Measurements from ENCODE around the gene KHK.

The KHK gene

GRCh38 chr2:27099334-27099955, 12.9 kb downstream of the KHK start:
- Histone ChIP-seq H3K4me1 (ENCODE audit: insufficient read depth, low read length, severe bottlenecking) (peaks cover 11% of the 10 kb centered on the region), H3K9me3 (ENCODE audit: low read length) (no peaks in the 10 kb centered on the region), H2AFZ (ENCODE audit: low read length) (no peak overlapping the region), H3K36me3 (ENCODE audit: insufficient read depth, low read length) (no peaks in the 10 kb centered on the region), H3K4me3 (ENCODE audit: low read depth, low read length, poor library complexity, severe bottlenecking) (no peak overlapping the region), H3K27me3 (ENCODE audit: insufficient read depth, low read length) (no peaks in the 10 kb centered on the region; the same call in 1 of the 2 replicates), H3F3A (ENCODE audit: insufficient read depth, low read length) (no peaks in the 10 kb centered on the region), H3K27ac (ENCODE audit: low read depth, low read length, poor library complexity, severe bottlenecking) (no peak overlapping the region), H4K20me1 (ENCODE audit: insufficient read depth, low read length) (no peaks in the 10 kb centered on the region), H3K9me2 (ENCODE audit: low read depth, low read length) (no peaks in the 10 kb centered on the region), H3K9ac (ENCODE audit: low read length) (no peak overlapping the region), H3K4me2 (ENCODE audit: low read length) (no peak overlapping the region), H3K79me2 (ENCODE audit: insufficient read depth, low read length) (no peaks in the 10 kb centered on the region)
- TF ChIP-seq CTCF (IDR thresholded peaks at IDR 0.05; ENCODE audit: low read length) (no peak), EZH2 (IDR thresholded peaks at IDR 0.05; ENCODE audit: borderline replicate concordance, low read length) (no peak)

GRCh38 chr2:27100036-27100435, 13.5 kb downstream of the KHK start:
- Histone ChIP-seq H3K9ac (ENCODE audit: low read length) (no peak overlapping the region), H3F3A (ENCODE audit: insufficient read depth, low read length) (no peaks in the 10 kb centered on the region), H3K4me2 (ENCODE audit: low read length) (no peak overlapping the region), H3K79me2 (ENCODE audit: insufficient read depth, low read length) (no peaks in the 10 kb centered on the region), H3K4me3 (ENCODE audit: low read depth, low read length, poor library complexity, severe bottlenecking) (no peak overlapping the region), H3K36me3 (ENCODE audit: insufficient read depth, low read length) (no peaks in the 10 kb centered on the region), H3K9me2 (ENCODE audit: low read depth, low read length) (no peaks in the 10 kb centered on the region), H3K9me3 (ENCODE audit: low read length) (no peaks in the 10 kb centered on the region), H4K20me1 (ENCODE audit: insufficient read depth, low read length) (no peaks in the 10 kb centered on the region), H3K27ac (ENCODE audit: low read depth, low read length, poor library complexity, severe bottlenecking) (no peak overlapping the region), H2AFZ (ENCODE audit: low read length) (no peak overlapping the region), H3K4me1 (ENCODE audit: insufficient read depth, low read length, severe bottlenecking) (peaks cover 11% of the 10 kb centered on the region), H3K27me3 (ENCODE audit: insufficient read depth, low read length) (no peaks in the 10 kb centered on the region; the same call in 1 of the 2 replicates)
- TF ChIP-seq EZH2 (IDR thresholded peaks at IDR 0.05; ENCODE audit: borderline replicate concordance, low read length) (no peak), CTCF (IDR thresholded peaks at IDR 0.05; ENCODE audit: low read length) (no peak)

- H3K36me3 ChIP-seq (ENCODE audit: insufficient read depth, low read length), result no peaks in the 10 kb centered on the region
- H3K27me3 ChIP-seq (ENCODE audit: insufficient read depth, low read length), result no peaks in the 10 kb centered on the region; the same call in 1 of the 2 replicates
- H3K9ac ChIP-seq (ENCODE audit: low read length), result no peak overlapping the region
- H3K9me3 ChIP-seq (ENCODE audit: low read length), result no peaks in the 10 kb centered on the region
- no peaks in the 10 kb centered on the region for H4K20me1 ChIP-seq (ENCODE audit: insufficient read depth, low read length)
- no peaks in the 10 kb centered on the region for H3K4me1 ChIP-seq (ENCODE audit: insufficient read depth, low read length, severe bottlenecking)
- no peaks in the 10 kb centered on the region for H3K9me2 ChIP-seq (ENCODE audit: low read depth, low read length)
- TF ChIP-seq EZH2 (IDR thresholded peaks at IDR 0.05; ENCODE audit: borderline replicate concordance, low read length), result no peak
- no peaks in the 10 kb centered on the region for H3K79me2 ChIP-seq (ENCODE audit: insufficient read depth, low read length)
- no peak overlapping the region for H3K4me2 ChIP-seq (ENCODE audit: low read length)
- H3K27ac ChIP-seq (ENCODE audit: low read depth, low read length, poor library complexity, severe bottlenecking), result no peak overlapping the region
- H3K4me3 ChIP-seq (ENCODE audit: low read depth, low read length, poor library complexity, severe bottlenecking), result no peak overlapping the region
- no peaks in the 10 kb centered on the region for H3F3A ChIP-seq (ENCODE audit: insufficient read depth, low read length)
- H2AFZ ChIP-seq (ENCODE audit: low read length), result no peak overlapping the region
These were observed 15.8 kb downstream of the KHK start for GRCh38 chr2:27102329-27102728.

GRCh38 chr2:27105981-27106380, 19.4 kb downstream of the KHK start:
- no peaks in the 10 kb centered on the region for H3K79me2 ChIP-seq (ENCODE audit: insufficient read depth, low read length)
- H3K4me1 ChIP-seq (ENCODE audit: insufficient read depth, low read length, severe bottlenecking), result no peaks in the 10 kb centered on the region
- H4K20me1 ChIP-seq (ENCODE audit: insufficient read depth, low read length), result no peaks in the 10 kb centered on the region
- TF ChIP-seq EZH2 (IDR thresholded peaks at IDR 0.05; ENCODE audit: borderline replicate concordance, low read length), result no peak
- no peak for TF ChIP-seq CTCF (IDR thresholded peaks at IDR 0.05; ENCODE audit: low read length)
- no peaks in the 10 kb centered on the region for H3K9me2 ChIP-seq (ENCODE audit: low read depth, low read length)
- H3K36me3 ChIP-seq (ENCODE audit: insufficient read depth, low read length), result no peaks in the 10 kb centered on the region; the same call in 1 of the 2 replicates
- no peak overlapping the region for H2AFZ ChIP-seq (ENCODE audit: low read length)
- no peaks in the 10 kb centered on the region; the same call in 1 of the 2 replicates for H3K27me3 ChIP-seq (ENCODE audit: insufficient read depth, low read length)
- H3K9me3 ChIP-seq (ENCODE audit: low read length), result no peaks in the 10 kb centered on the region
- no peak overlapping the region for H3K4me3 ChIP-seq (ENCODE audit: low read depth, low read length, poor library complexity, severe bottlenecking)
- no peak overlapping the region for H3K27ac ChIP-seq (ENCODE audit: low read depth, low read length, poor library complexity, severe bottlenecking)
- H3K4me2 ChIP-seq (ENCODE audit: low read length), result no peak overlapping the region
- no peaks in the 10 kb centered on the region for H3F3A ChIP-seq (ENCODE audit: insufficient read depth, low read length)
- H3K9ac ChIP-seq (ENCODE audit: low read length), result no peak overlapping the region

Data from OCI-LY1 (cell line).